Renal cortex interstitium (tissue), 11 donors: ENCODE measurements around the gene GNB1L. TPM values are rescaled to one million over a fixed set of nuclear protein-coding genes. Genes with fewer than 3 reads are reported as not detected.

ENCODE experiments used
- DNase-seq, 11 donors: peaks; one replicate each; pipeline ENCODE4 v3.0.0-alpha.2; 2013; ENCODE audit warnings: low read depth in 9 of 11, low spot score in 4 of 11; ENCODE audit errors: extremely low read depth in 1 of 11
- polyA plus RNA-seq, 3 donors: library from polyadenylated mRNA; unstranded; fragments of 120-200 nt; gene quantifications; one replicate each; pipeline ENCODE4 v1.2.1, GENCODE V29; 2013; ENCODE audit not compliant: insufficient read length in 3 of 3

GNB1L gene
- polyA plus RNA-seq, 3 donors = 3.2 to 5.8 (median 4.7) TPM

DNA sequence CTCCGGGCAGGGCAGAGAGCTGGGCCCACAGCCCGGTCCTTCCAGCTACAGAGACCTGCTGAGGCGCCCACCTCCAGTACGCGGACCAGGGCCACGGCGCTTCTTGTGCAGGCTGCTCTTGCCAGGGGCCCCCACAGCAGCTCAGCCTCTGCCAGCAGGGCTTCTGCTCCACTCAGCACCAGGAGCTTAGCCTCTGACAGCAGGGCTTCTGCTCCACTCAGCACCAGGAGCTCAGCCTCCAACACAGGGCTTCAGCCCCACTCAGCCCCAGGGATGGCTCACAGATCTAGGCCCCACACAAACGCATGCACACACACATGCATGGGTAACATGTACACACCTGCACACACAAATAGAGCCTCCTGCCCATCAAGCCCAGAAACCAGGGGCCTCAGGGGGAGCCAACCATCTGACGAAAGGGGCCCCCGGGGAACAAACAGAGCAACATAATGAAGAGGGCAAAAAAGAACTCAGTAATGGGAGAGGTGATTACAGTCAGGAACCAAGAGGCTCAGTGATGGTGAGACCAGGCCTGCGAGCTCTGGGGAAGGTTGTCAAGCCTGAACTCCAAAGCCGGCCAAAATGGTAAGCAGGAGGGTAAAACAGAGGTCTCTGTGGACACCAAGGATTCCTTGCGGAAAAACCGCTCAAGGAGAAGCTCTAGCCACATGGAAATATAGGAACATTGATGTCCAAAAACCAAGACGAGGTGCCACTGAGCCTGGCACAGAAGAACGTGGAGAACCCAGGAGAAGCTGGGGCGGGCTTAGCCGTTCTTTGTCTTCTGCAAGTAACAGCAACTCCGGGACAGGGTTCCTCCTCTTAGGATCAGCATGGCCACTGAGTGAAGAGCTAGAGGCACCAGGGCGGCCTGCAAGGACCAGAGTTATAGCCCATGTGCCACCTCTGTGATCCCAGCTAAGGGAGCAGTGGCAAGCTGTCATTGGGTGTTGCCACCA, 46.5 kb downstream of the GNB1L start:
- DNase-seq = no peak

GRCh38 chr22:19807161-19807913, 47.3 kb downstream of the GNB1L start:
- DNase-seq = no peak

DNA sequence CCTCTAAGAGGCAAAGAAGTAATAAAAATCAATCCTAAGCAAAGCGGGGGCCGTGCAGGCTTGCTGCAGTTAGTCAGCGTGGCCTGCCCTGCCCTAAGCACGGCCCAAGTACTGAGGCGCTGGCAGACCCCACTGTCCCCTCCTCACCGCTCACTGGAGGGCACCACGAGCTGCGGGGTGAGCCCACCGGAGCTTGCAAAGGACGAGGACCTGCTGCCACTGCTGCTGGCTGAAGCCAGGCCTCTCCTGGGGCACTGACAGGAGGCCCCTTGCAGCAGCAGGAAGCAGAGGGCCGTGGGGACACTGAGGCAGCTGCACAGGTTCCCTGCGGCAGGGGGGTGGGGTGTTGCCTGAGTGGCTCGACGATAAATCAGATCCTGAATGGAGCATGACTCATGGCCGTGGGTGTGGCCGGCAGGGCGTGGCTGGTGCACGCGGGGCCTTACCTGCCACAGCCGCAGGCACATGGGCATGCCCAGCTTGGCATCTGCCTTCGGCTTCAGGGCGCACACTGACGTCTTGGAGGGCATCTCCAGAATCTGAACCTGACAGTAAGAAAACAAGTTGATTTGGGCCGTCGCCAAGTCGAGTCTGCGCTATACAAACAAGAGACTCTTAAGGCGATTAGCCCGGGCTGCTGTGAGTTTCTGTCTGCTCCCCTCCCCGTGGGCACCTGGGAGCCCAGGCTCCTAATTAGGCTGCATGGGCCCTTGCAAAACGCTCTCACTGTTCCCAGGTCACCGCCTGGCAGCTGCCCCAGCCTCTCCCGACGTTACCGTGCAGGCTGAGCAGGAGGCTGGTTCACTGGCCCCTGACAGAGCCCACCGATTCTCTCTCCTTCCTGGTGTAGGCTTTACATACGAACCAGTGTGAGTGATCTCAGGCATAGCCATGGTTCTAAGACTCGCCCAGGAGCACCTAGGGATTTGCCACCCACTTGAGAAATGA, 48.2 kb downstream of the GNB1L start:
- DNase-seq = no peak

DNA sequence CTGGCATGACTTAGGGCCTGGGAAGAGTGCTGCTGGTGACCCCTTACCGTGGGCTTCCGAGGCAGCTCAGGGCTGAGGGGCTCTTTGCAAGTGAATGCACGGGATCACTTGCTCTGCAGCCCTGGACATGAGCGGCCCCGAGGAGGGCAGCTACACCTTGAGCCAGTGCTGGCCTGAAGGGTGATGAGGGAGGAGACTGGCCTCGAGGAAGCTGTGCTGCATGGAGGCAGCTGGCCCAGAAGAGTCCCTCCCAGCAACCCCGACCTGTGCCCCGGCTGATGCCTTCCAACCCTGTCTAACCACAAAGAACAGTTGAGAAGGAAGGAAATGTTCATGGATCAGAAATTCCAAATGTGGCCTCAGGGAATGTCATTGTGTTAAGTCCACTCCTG, 48.9 kb downstream of the GNB1L start:
- DNase-seq = no peak

GRCh38 chr22:19803736-19804267, 50.9 kb downstream of the GNB1L start:
- DNase-seq = no peak

DNA sequence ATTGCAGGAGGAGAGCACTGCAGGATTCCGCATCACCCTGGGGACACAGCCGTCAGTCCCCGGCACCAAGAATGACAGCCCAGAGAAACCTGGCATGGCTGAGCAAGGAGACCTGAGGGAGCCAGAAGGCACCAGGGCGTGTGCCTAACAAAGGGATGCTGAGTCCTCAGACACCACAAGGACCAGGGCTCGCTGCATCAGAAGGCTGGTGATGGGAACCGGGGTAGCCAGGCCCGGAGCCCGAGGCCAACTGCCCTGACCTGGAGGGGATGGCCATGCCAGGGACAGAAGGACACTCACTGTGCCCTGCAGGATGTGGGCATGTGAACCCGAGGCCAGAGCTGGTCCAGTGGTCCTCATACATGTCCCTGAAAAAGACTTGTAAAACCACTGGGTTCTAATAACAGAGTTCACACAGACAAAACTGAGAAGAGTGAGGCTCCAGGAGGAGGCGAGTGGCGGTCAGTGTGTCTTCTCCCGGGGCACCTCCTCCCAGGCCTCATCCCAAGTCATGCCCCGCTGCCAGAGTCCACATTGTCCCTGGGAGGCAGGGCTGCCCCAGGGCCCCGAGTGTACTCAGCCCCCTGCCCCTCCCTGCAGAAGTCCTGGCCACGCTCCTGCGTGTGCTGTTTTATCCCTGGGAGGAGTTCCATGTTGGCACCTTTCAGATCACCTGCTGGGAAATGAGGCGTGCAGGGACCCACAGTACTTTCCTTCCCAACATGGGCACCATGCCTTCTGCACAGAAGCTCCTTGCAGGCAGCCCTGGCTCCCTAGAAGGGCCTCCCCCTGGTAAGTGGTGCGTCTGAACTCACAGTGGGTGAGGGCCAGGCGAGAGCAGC, 51.6 kb downstream of the GNB1L start:
- no peak for DNase-seq

DNA sequence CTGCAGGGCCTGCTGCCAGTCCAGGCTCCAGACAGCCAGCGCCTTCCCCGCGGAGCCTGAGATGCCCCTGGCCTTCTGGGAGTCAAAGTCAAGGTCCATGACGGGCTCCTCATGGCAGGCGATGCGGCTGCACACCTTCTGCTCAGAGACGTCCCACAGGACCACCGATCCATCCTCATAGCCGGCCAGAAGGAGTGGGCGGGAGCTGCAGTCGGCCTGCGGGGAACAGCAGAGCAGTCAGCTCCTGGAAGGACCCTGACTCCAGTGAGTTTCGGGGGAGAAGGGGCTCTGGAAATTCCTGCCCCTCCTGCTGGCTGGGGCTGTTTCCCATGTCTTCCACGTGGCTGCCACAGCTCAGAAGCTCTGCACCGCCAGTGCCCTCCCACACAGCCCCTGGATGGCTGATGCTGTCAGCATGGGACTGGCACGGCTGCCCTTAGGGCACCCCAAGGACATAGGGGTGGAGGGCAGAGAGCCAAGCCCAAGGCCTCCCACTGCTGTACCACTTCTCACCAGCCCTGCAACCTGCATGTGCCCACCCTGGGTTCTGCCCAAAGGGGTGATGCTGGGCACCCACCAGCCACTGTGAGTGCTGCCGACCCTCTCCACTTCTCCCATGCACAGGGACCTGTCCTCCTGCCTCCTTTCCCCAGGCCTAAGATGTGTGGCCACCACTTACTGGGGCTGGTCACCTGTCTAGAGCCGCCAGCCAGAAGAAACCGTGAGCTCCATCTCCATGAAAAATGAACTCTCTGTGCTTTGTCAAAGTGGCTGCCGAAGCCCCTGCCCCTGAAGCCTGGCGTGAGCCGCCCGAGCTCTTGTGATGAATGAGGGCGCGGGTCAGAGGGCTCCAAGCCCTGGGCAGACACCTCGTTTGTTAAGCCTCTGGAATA, 52.4 kb downstream of the GNB1L start:
- no peak for DNase-seq

- DNase-seq = no peak
Observed at GRCh38 chr22:19801340-19802000, 53.2 kb downstream of the GNB1L start.

DNA sequence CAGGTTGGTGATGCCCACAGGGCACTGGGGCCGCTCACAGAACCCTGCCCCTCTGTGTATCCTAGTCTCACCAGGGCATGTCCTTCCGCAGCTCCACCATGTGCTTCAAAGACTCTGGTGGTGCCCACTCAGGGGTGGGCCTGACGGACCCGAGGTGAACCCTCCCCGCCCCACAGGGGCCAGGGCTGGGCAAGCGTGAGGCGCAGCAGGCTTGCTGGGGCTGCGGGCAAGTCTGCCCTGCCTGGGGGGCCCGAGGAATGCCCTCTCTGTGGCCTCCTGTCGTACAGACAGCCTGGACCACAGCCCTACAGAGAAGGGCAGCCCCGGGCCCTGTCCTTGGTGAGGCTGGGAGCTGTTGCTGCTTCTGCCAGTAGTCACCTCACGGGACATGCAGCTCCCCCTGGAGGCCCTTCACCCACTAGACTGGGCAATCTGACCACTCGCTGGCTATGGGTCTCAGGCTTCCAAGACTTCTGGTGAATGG, 53.9 kb downstream of the GNB1L start:
- DNase-seq = no peak

- no peak for DNase-seq
Observed at GRCh38 chr22:19800306-19800705, 54.4 kb downstream of the GNB1L start.

GRCh38 chr22:19799322-19800190, 55.1 kb downstream of the GNB1L start:
- DNase-seq = no peak

- DNase-seq = no peak
Observed at GRCh38 chr22:19798891-19799293, 55.8 kb downstream of the GNB1L start.

- no peak for DNase-seq
Observed at GRCh38 chr22:19798003-19798665, 56.5 kb downstream of the GNB1L start.

GRCh38 chr22:19797086-19798002, 57.3 kb downstream of the GNB1L start:
- no peak for DNase-seq
